LNCAP (cell line): ENCODE data around the gene FAU.

ENCODE experiments used
- CTCF ChIP-seq: fragments of 450-650 bp; IDR thresholded peaks from 2 replicates; pipeline ENCODE4 v1.5.1; 2017; ENCODE audit warnings: mild to moderate bottlenecking

The FAU gene

GRCh38 chr11:65115361-65116082 lies 6.4 kb downstream of the FAU start:
- no peak for TF ChIP-seq CTCF

- TF ChIP-seq CTCF, result no peak
These were observed 7.3 kb downstream of the FAU start for GRCh38 chr11:65114538-65115171.

GRCh38 chr11:65113839-65114238 lies 8.1 kb downstream of the FAU start:
- no peak for TF ChIP-seq CTCF

- no peak for TF ChIP-seq CTCF
These were observed 8.6 kb downstream of the FAU start for GRCh38 chr11:65113361-65113756.

GRCh38 chr11:65112546-65113360 lies 9.2 kb downstream of the FAU start:
- TF ChIP-seq CTCF, result peak; percentile 98

- no peak for TF ChIP-seq CTCF
These were observed 10.0 kb downstream of the FAU start, which contains the start of gene TM7SF2 for GRCh38 chr11:65111744-65112545. TSS of gene TM7SF2 (plus strand) at chr11:65111872. CDS start at chr11:65112016, 144 bp downstream.
